GM19328 (cell line): ENCODE results near the gene SERTAD3.
"Not testable (repeated sequence)": the region's sequence is repeated elsewhere in the genome, so short reads cannot be mapped to it uniquely, and the experiment has no call there.

Source experiments
- ATAC-seq: cut with Tn5 transposase; IDR thresholded peaks from one replicate; pipeline ENCODE4 v1.9.1; 2021; ENCODE audit warnings: mild to moderate bottlenecking, moderate library complexity; ENCODE audit not compliant: unreplicated experiment

Gene SERTAD3

GRCh38 chr19:40444000-40444824 is at the start of gene SERTAD3:
TSS of gene SERTAD3 (minus strand) at chr19:40444335. CDS start at chr19:40442080, 2,255 bp downstream.
- peak; percentile 60 for ATAC-seq

- no peak for ATAC-seq
These were observed 49.6 kb upstream of the SERTAD3 start for GRCh38 chr19:40493778-40494177.

GRCh38 chr19:40492274-40492673 is 48.1 kb upstream of the SERTAD3 start:
- no peak for ATAC-seq

- ATAC-seq = no peak
These were observed 45.7 kb upstream of the SERTAD3 start for GRCh38 chr19:40489882-40490230.

GRCh38 chr19:40486017-40486416 is 41.9 kb upstream of the SERTAD3 start:
- no peak for ATAC-seq

GRCh38 chr19:40475878-40476644 is 31.9 kb upstream of the SERTAD3 start:
- ATAC-seq = not testable (repeated sequence)

GRCh38 chr19:40474737-40475136 is 30.6 kb upstream of the SERTAD3 start:
- no peak for ATAC-seq

GRCh38 chr19:40472516-40472915 is 28.4 kb upstream of the SERTAD3 start:
- ATAC-seq = no peak

- ATAC-seq = no peak
These were observed 27.0 kb upstream of the SERTAD3 start for GRCh38 chr19:40471111-40471510.

GRCh38 chr19:40469011-40469410 is 24.9 kb upstream of the SERTAD3 start:
- no peak for ATAC-seq

GRCh38 chr19:40466985-40467734 is 23.0 kb upstream of the SERTAD3 start, which contains the start of gene SPTBN4:
TSS of gene SPTBN4 (plus strand) at chr19:40467001. CDS start at chr19:40472622, 5,621 bp downstream.
- no peak for ATAC-seq

GRCh38 chr19:40466219-40466984 is 22.3 kb upstream of the SERTAD3 start:
- no peak for ATAC-seq

GRCh38 chr19:40465557-40466218 is 21.6 kb upstream of the SERTAD3 start, which contains the start of gene BLVRB:
TSS of gene BLVRB (minus strand) at chr19:40465745. CDS start at chr19:40465688, 57 bp downstream.
- peak; percentile 87 for ATAC-seq

- no peak for ATAC-seq
These were observed 21.0 kb upstream of the SERTAD3 start for GRCh38 chr19:40465025-40465556.

- ATAC-seq = no peak
These were observed 20.2 kb upstream of the SERTAD3 start for GRCh38 chr19:40464059-40465024.

GRCh38 chr19:40463587-40464037 is 19.5 kb upstream of the SERTAD3 start:
- not testable (repeated sequence) for ATAC-seq

- ATAC-seq = no peak
These were observed 17.6 kb upstream of the SERTAD3 start for GRCh38 chr19:40461669-40462221.

- no peak for ATAC-seq
These were observed 16.1 kb upstream of the SERTAD3 start for GRCh38 chr19:40460185-40460584.
